ENCODE results near the gene DNAJC1.

DNA sequence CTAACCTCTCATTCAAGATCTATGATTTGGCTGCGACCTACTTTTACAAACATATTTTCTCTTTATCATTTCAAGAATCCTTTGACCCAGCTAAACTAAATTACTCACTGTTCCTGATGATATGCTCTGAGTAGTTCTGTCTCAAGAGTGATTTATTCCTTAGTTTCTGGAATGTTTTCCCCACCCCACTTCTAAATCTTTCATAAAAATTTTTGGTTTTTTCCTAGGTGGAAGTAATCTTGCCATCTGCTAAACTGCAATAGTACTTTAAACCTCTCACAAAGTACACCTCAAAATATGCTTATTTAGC is 170.8 kb downstream of the DNAJC1 start:
- no peak for TF ChIP-seq POLR2AphosphoS5 (IDR thresholded peaks at IDR 0.05; ENCODE audit: borderline replicate concordance, low read depth, low read length)
- no peak for TF ChIP-seq EZH2 (IDR thresholded peaks at IDR 0.05)
